OCI-LY3 (cell line): ENCODE results near the gene MEX3D.

Experiments used
- H2AFZ ChIP-seq: fragments of 200-600, 300-600 bp; shearing (Covaris generic); 2 replicates; pipeline ENCODE4 v1.6.0; 2014; ENCODE audit warnings: antibody characterized with exemption, low read depth, low read length
- H3K27ac ChIP-seq: fragments of 200-600, 300-600 bp; sonication (generic); 2 replicates; pipeline ENCODE4 v1.5.1; 2014; ENCODE audit warnings: mild to moderate bottlenecking, low read length, moderate library complexity, mixed read lengths
- H3K27me3 ChIP-seq: fragments of 200-600, 300-600 bp; sonication (generic); 2 replicates; pipeline ENCODE4 v1.6.1; 2014; ENCODE audit warnings: low read depth, low read length, mixed read lengths
- H3K36me3 ChIP-seq: fragments of 200-600, 300-600 bp; sonication (generic); replicated peaks from 2 replicates; pipeline ENCODE3; 2014; ENCODE audit warnings: low read depth, low read length, mixed read lengths
- H3K4me1 ChIP-seq: fragments of 300-600, 200-600 bp; sonication (generic); 2 replicates; pipeline ENCODE4 v1.6.1; 2014; ENCODE audit warnings: low read length, mixed read lengths
- H3K4me2 ChIP-seq: fragments of 200-600, 300-600 bp; sonication (generic); 2 replicates; pipeline ENCODE4 v1.6.1; 2014; ENCODE audit warnings: low read length, mixed read lengths
- H3K4me3 ChIP-seq: fragments of 300-600, 200-600 bp; sonication (generic); 2 replicates; pipeline ENCODE4 v1.5.1; 2014; ENCODE audit warnings: antibody characterized with exemption, mild to moderate bottlenecking, low read length, moderate library complexity
- H3K79me2 ChIP-seq: fragments of 300-600, 200-600 bp; shearing (Covaris generic); 2 replicates; pipeline ENCODE4 v1.6.1; 2014; ENCODE audit warnings: mild to moderate bottlenecking, low read length, mixed read lengths
- H3K9ac ChIP-seq: fragments of 300-600, 200-600 bp; shearing (Covaris generic); 2 replicates; pipeline ENCODE4 v1.6.0; 2014; ENCODE audit warnings: mild to moderate bottlenecking, low read length, moderate library complexity
- H3K9me3 ChIP-seq: fragments of 200-600, 300-600 bp; shearing (Covaris generic); 2 replicates; pipeline ENCODE4 v1.6.1; 2014; ENCODE audit warnings: low read length, mixed read lengths; ENCODE audit not compliant: insufficient read depth
- H4K20me1 ChIP-seq: fragments of 200-600, 300-600 bp; sonication (generic); 2 replicates; pipeline ENCODE4 v1.6.1; 2016; ENCODE audit warnings: low read length, mixed read lengths; ENCODE audit not compliant: insufficient read depth
- CTCF ChIP-seq: fragments of 200-600, 300-600 bp; sonication (generic); IDR thresholded peaks from 2 replicates; pipeline ENCODE4 v1.5.1; 2014; ENCODE audit warnings: antibody characterized with exemption, low read length, low read depth
- EZH2phosphoT487 ChIP-seq: fragments of 200-600 bp; shearing (Covaris generic); IDR thresholded peaks from 2 replicates; pipeline ENCODE4 v1.6.1; 2018; ENCODE audit warnings: antibody characterized with exemption, mixed run types, low read depth

Gene MEX3D

GRCh38 chr19:1567848-1568227, 287 bp downstream of the MEX3D start:
- Histone ChIP-seq H3K4me2 (no peak overlapping the region), H3K36me3 (no peaks in the 10 kb centered on the region), H4K20me1 (no peaks in the 10 kb centered on the region), H3K4me3 (no peak overlapping the region), H3K27ac (no peak overlapping the region), H3K4me1 (no peaks in the 10 kb centered on the region), H2AFZ (no peak overlapping the region), H3K79me2 (no peaks in the 10 kb centered on the region), H3K9ac (no peak overlapping the region), H3K27me3 (no peaks in the 10 kb centered on the region), H3K9me3 (no peaks in the 10 kb centered on the region)
- TF ChIP-seq CTCF = no peak
- TF ChIP-seq EZH2phosphoT487 = no peak

GRCh38 chr19:1567116-1567847, 843 bp downstream of the MEX3D start:
- H3K27me3 ChIP-seq = no peaks in the 10 kb centered on the region
- no peaks in the 10 kb centered on the region for H3K4me1 ChIP-seq
- H3K9ac ChIP-seq = no peak overlapping the region
- no peaks in the 10 kb centered on the region for H3K9me3 ChIP-seq
- no peaks in the 10 kb centered on the region for H3K79me2 ChIP-seq
- no peak overlapping the region for H2AFZ ChIP-seq
- TF ChIP-seq EZH2phosphoT487 (no peak), CTCF (no peak)
- H4K20me1 ChIP-seq = no peaks in the 10 kb centered on the region
- no peak overlapping the region for H3K4me3 ChIP-seq
- no peaks in the 10 kb centered on the region for H3K36me3 ChIP-seq
- H3K27ac ChIP-seq = no peak overlapping the region
- H3K4me2 ChIP-seq = no peak overlapping the region

GRCh38 chr19:1566392-1567115, 1.6 kb downstream of the MEX3D start:
- Histone ChIP-seq H3K27ac (no peak overlapping the region), H2AFZ (no peak overlapping the region), H3K4me2 (no peak overlapping the region), H3K36me3 (no peaks in the 10 kb centered on the region), H3K27me3 (no peaks in the 10 kb centered on the region), H3K4me1 (no peaks in the 10 kb centered on the region), H3K4me3 (no peak overlapping the region), H3K79me2 (no peaks in the 10 kb centered on the region), H3K9me3 (no peaks in the 10 kb centered on the region), H4K20me1 (no peaks in the 10 kb centered on the region), H3K9ac (no peak overlapping the region)
- TF ChIP-seq CTCF = no peak
- TF ChIP-seq EZH2phosphoT487 = no peak

- no peak overlapping the region for H3K4me3 ChIP-seq
- no peaks in the 10 kb centered on the region for H3K79me2 ChIP-seq
- H3K9me3 ChIP-seq = no peaks in the 10 kb centered on the region
- no peak overlapping the region for H2AFZ ChIP-seq
- H4K20me1 ChIP-seq = no peaks in the 10 kb centered on the region
- TF ChIP-seq CTCF (no peak), EZH2phosphoT487 (no peak)
- no peak overlapping the region for H3K9ac ChIP-seq
- H3K4me1 ChIP-seq = no peaks in the 10 kb centered on the region
- no peak overlapping the region for H3K4me2 ChIP-seq
- no peak overlapping the region for H3K27ac ChIP-seq
- no peaks in the 10 kb centered on the region for H3K36me3 ChIP-seq
- H3K27me3 ChIP-seq = no peaks in the 10 kb centered on the region
Observed at GRCh38 chr19:1563251-1563650, 4.9 kb downstream of the MEX3D start.
